Smooth muscle cell (in vitro differentiated cells): ENCODE measurements around the gene AKAP13. TPM values are rescaled to one million over a fixed set of nuclear protein-coding genes. Genes with fewer than 3 reads are reported as not detected.

Experiments
- DNase-seq: peaks from one replicate; lab custom pipeline; 2025; ENCODE audit not compliant: unreplicated experiment; lab: John Stamatoyannopoulos, UW
- H2AFZ ChIP-seq: fragments of 200-600 bp; sonication (generic); 2 replicates; pipeline ENCODE4 v1.6.0; 2016; ENCODE audit warnings: antibody characterized with exemption, low read depth, mild to moderate bottlenecking
- H3F3A ChIP-seq: fragments of 200-600 bp; sonication (generic); 2 replicates; pipeline ENCODE4 v1.6.0; 2017; ENCODE audit warnings: antibody characterized with exemption, low read depth
- H3K27ac ChIP-seq: fragments of 200-600 bp; sonication (generic); 2 replicates; pipeline ENCODE4 v1.5.1; 2016; ENCODE audit warnings: low read depth, mild to moderate bottlenecking
- H3K27me3 ChIP-seq: fragments of 200-600 bp; sonication (generic); 2 replicates; pipeline ENCODE4 v1.6.1; 2016; ENCODE audit warnings: low read depth, mild to moderate bottlenecking
- H3K36me3 ChIP-seq: fragments of 200-600 bp; sonication (generic); 2 replicates; pipeline ENCODE4 v1.5.1; 2016; ENCODE audit warnings: low read depth
- H3K4me1 ChIP-seq: fragments of 200-600 bp; sonication (generic); 2 replicates; pipeline ENCODE4 v1.5.1; 2016; ENCODE audit warnings: low read depth
- H3K4me2 ChIP-seq: fragments of 200-600 bp; sonication (generic); 2 replicates; pipeline ENCODE4 v1.6.0; 2016; ENCODE audit warnings: mild to moderate bottlenecking
- H3K4me3 ChIP-seq: fragments of 200-600 bp; sonication (generic); 2 replicates; pipeline ENCODE4 v1.5.1; 2016; ENCODE audit warnings: mild to moderate bottlenecking
- H3K79me2 ChIP-seq: fragments of 200-600 bp; sonication (generic); 2 replicates; pipeline ENCODE4 v1.6.0; 2016; ENCODE audit warnings: low read depth, mild to moderate bottlenecking
- H3K9ac ChIP-seq: fragments of 200-600 bp; sonication (generic); 2 replicates; pipeline ENCODE4 v1.6.0; 2016; ENCODE audit warnings: low read depth
- H3K9me3 ChIP-seq: fragments of 200-600 bp; sonication (generic); replicated peaks from 2 replicates; pipeline ENCODE4 v1.5.1; 2016; ENCODE audit warnings: low read depth
- H4K20me1 ChIP-seq: fragments of 200-600 bp; sonication (generic); 2 replicates; pipeline ENCODE4 v1.6.0; 2016; ENCODE audit warnings: low read depth
- CTCF ChIP-seq: fragments of 200-600 bp; sonication (generic); IDR thresholded peaks from 2 replicates; pipeline ENCODE4 v1.5.1; 2017; ENCODE audit warnings: borderline replicate concordance, mild to moderate bottlenecking, antibody characterized with exemption; ENCODE audit not compliant: insufficient read depth, poor library complexity, severe bottlenecking
- WGBS: methylation state at CpG from one replicate; pipeline ENCODE4 v1.1.7; 2016; ENCODE audit warnings: low lambda C conversion rate; 5-methylcytosine and 5-hydroxymethylcytosine counted together
- polyA plus RNA-seq: library from polyadenylated mRNA; unstranded; fragments of >200 nt; fragmentation: Nextera tagmentation; extraction: Ambion mirVana; gene quantifications from 2 replicates; pipeline ENCODE4 v1.2.1, GENCODE V29; 2016
- total RNA-seq: library from RNA; depleted of rRNA; stranded (reverse); fragments of >200 nt; gene quantifications from 2 replicates; pipeline ENCODE4 v1.2.3, GENCODE V29; 2014

The AKAP13 gene
- total and polyA plus RNA-seq, 2 experiments from 2014 or later = 43.3 to 63.5 TPM

DNA sequence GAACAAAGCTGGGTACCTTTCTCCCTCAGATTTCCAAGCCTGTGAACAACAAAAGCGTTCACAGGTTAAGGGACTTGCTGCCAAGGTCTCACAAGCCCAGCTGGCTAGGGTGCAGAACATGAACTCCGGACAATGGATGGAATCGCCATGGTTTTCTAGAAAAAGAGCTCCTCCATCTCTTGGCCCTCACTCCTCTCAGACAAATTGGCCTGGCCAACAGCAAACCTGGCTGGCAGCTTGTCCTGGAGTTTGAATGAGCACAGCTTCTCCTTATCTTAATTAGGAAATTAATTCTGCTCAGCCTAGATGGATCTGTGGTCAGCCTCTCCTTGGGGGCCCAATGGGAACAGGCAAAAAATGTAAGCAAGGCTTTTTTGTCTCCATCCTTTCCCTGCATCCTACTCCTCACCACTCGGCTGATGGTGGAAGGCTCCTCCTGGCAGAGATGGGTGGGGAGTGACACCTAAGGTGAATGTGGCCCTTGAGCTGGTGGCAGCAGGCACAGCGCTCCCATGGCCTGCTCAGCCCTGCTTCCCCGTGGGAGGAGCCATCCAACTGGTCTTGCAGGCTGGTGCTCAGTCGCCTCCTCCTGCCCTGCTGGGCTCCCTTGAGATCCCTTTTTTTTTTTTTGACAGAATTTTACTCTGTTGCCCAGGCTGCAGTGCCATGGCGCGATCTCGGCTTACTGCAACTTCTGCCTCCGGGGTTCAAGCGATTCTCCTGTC is 408.5 kb downstream of the AKAP13 start:
- H3K4me2 ChIP-seq = no peak overlapping the region
- H3K4me1 ChIP-seq = peaks cover 19% of the 10 kb centered on the region
- H4K20me1 ChIP-seq = peaks cover 94% of the 10 kb centered on the region
- no peak overlapping the region for H2AFZ ChIP-seq
- H3K27me3 ChIP-seq = no peaks in the 10 kb centered on the region
- TF ChIP-seq CTCF = no peak
- H3K27ac ChIP-seq = no peak overlapping the region
- H3K9me3 ChIP-seq = no peaks in the 10 kb centered on the region
- H3K9ac ChIP-seq = no peak overlapping the region
- no peak overlapping the region for H3K4me3 ChIP-seq
- WGBS = 89% methylated on average over 12 of the region's 12 CpGs
- H3F3A ChIP-seq = peaks cover 5% of the 10 kb centered on the region
- no peak for DNase-seq
- peaks cover 62% of the 10 kb centered on the region for H3K79me2 ChIP-seq
- H3K36me3 ChIP-seq = no peaks in the 10 kb centered on the region

DNA sequence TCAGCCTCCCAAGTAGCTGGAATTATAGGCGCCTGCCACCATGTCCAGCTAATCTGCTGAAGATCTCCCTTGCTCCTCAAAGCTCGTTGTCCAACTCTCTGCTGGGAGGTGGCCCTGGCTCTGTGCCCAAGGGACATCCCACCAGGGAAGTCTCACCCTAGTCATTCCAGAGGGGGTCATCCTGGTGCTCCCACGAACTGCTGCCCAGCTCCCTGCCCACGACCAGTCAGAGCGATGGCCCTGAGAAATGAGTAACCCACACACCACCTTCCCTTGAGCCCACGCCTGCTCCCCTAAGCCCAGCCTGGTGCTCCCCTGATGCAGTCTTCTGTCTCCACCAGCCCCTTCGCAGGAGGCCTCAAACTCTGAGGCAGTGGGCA is 409.1 kb downstream of the AKAP13 start:
- Histone ChIP-seq H3K79me2 (peaks cover 61% of the 10 kb centered on the region), H3K4me1 (peaks cover 19% of the 10 kb centered on the region), H3K27me3 (no peaks in the 10 kb centered on the region), H3K4me2 (no peak overlapping the region), H3K9ac (no peak overlapping the region), H3F3A (peaks cover 5% of the 10 kb centered on the region), H4K20me1 (peaks cover 91% of the 10 kb centered on the region), H2AFZ (no peak overlapping the region), H3K9me3 (no peaks in the 10 kb centered on the region), H3K36me3 (no peaks in the 10 kb centered on the region), H3K27ac (no peak overlapping the region), H3K4me3 (no peak overlapping the region)
- DNase-seq = no peak
- no peak for TF ChIP-seq CTCF
- WGBS = 91% methylated on average over 7 of the region's 7 CpGs

DNA sequence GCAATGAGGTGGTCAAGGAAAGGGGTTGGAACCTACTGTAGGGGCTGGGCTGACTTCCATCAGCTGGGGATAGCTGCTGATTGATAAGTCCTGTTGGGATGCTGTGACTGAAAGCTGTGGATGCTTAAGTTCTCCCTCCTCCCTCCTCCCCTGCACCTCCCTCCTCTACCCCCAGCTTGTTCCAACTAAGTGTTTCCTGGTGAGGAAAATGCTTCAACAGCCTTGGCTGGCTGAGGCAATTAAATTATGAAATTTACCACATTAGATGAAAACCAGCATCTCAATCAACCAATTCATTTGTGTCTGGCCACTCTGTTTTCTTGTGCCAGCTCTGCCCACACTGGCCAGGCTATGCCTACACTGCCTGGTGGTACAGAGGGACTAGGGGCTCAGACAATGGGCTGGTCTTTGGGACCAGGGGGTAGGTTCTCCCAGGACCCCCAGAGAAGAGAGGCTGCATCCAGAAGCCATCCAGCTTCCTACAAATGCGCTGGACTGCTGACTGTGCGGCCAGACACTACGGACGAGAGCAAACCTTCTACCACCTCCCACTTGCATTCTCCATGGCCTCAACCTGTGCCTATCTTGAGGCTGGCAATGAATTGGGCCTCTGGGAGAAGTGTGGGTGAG is 411.8 kb downstream of the AKAP13 start:
- no peaks in the 10 kb centered on the region for H3K36me3 ChIP-seq
- no peaks in the 10 kb centered on the region for H3K27me3 ChIP-seq
- DNase-seq = no peak
- H2AFZ ChIP-seq = no peak overlapping the region
- H3K9me3 ChIP-seq = no peaks in the 10 kb centered on the region
- no peak overlapping the region for H3K9ac ChIP-seq
- H3K27ac ChIP-seq = no peak overlapping the region
- H3K4me2 ChIP-seq = no peak overlapping the region
- no peak overlapping the region for H3K4me3 ChIP-seq
- 91% methylated on average over 4 of the region's 4 CpGs for WGBS
- no peak for TF ChIP-seq CTCF
- H4K20me1 ChIP-seq = peaks cover 65% of the 10 kb centered on the region
- peaks cover 7% of the 10 kb centered on the region for H3K4me1 ChIP-seq
- H3F3A ChIP-seq = no peaks in the 10 kb centered on the region
- peaks cover 57% of the 10 kb centered on the region for H3K79me2 ChIP-seq
